ENCODE measurements around the gene TRAPPC12.
"Not testable (repeated sequence)": the region's sequence is repeated elsewhere in the genome, so short reads cannot be mapped to it uniquely, and the experiment has no call there.

Gene TRAPPC12

GRCh38 chr2:3493615-3494007 lies 114.1 kb downstream of the TRAPPC12 start:
- no peaks in the 10 kb centered on the region for H3K36me3 ChIP-seq (ENCODE audit: control insufficient read depth, insufficient read depth, low read length)
- DNase-seq (ENCODE audit: extremely low read depth, insufficient read length), result no peak
- TF ChIP-seq, protein P1, sequence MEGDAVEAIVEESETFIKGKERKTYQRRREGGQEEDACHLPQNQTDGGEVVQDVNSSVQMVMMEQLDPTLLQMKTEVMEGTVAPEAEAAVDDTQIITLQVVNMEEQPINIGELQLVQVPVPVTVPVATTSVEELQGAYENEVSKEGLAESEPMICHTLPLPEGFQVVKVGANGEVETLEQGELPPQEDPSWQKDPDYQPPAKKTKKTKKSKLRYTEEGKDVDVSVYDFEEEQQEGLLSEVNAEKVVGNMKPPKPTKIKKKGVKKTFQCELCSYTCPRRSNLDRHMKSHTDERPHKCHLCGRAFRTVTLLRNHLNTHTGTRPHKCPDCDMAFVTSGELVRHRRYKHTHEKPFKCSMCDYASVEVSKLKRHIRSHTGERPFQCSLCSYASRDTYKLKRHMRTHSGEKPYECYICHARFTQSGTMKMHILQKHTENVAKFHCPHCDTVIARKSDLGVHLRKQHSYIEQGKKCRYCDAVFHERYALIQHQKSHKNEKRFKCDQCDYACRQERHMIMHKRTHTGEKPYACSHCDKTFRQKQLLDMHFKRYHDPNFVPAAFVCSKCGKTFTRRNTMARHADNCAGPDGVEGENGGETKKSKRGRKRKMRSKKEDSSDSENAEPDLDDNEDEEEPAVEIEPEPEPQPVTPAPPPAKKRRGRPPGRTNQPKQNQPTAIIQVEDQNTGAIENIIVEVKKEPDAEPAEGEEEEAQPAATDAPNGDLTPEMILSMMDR (IDR thresholded peaks at IDR 0.05; ENCODE audit: insufficient read depth, low read length, poor library complexity, severe bottlenecking), result no peak
- no peaks in the 10 kb centered on the region for H3K27me3 ChIP-seq (replicated peaks; ENCODE audit: control insufficient read depth, insufficient read depth, low read length)
- H3K4me3 ChIP-seq (replicated peaks; ENCODE audit: low read depth, low read length), result no peak overlapping the region

DNA sequence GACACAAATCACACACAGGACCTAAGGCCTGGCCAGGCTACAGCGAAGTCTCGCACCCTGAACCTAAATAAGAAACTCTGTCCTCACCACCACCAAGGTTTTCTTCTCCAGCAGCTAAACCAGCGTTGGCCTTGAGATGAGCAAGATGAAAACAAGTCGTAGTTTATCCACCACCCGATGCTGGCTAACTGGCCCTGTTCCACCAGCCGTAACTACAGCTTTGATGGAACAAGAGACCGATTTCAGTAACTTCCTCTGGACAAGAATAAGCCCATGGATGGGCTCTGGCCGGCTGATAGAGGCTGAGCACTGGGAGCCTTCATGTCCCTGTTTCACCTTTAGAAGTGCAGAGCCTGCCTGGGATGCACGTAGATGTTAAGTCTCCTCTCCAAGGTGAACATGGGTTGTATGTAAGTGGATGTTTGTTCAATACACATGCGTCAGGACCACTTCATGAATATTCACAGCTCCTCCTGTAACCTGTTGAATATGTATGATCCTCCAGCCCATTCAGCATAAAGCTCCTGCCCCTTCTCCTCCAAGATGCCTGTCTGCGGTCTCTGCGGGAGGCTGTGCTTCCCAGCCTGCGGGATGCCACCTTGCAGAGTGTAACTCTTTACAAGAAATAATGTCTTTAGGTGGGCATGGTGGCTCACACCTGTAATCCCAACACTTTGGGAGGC lies 115.6 kb downstream of the TRAPPC12 start:
- DNase-seq (ENCODE audit: extremely low read depth, insufficient read length), result no peak

DNA sequence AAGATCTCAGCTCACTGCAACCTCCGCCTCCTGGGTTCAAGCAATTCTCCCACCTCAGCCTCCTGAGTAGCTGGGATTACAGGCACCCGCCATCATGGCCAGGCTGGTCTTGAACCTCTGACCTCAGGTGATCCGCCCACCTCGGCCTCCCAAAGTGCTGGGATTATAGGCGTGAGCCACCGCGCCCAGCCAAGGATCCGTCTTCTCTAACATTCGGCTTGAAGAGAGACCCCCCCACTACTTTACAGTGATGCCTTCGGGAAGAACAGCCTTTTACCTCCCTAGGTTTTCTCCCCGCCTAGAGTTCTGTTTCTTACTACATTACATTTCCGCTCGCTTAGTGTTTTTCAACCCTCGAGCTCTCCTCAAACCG lies 117.2 kb downstream of the TRAPPC12 start:
- not testable (repeated sequence) for H3K4me3 ChIP-seq (replicated peaks; ENCODE audit: low read depth, low read length); H3K36me3 ChIP-seq (ENCODE audit: control insufficient read depth, insufficient read depth, low read length); H3K27me3 ChIP-seq (replicated peaks; ENCODE audit: control insufficient read depth, insufficient read depth, low read length); DNase-seq (ENCODE audit: extremely low read depth, insufficient read length)

More for the DNA sequence above, 115.6 kb downstream of the TRAPPC12 start:
- TF ChIP-seq, protein P1 (IDR thresholded peaks at IDR 0.05; ENCODE audit: insufficient read depth, low read length, poor library complexity, severe bottlenecking), result no peak
- Histone ChIP-seq H3K27me3 (replicated peaks; ENCODE audit: control insufficient read depth, insufficient read depth, low read length) (no peaks in the 10 kb centered on the region), H3K4me3 (replicated peaks; ENCODE audit: low read depth, low read length) (no peak overlapping the region), H3K36me3 (ENCODE audit: control insufficient read depth, insufficient read depth, low read length) (no peaks in the 10 kb centered on the region; the same call in 1 of the 2 replicates)

- H3K36me3 ChIP-seq (ENCODE audit: control insufficient read depth, insufficient read depth, low read length), result peaks cover 7% of the 10 kb centered on the region
- TF ChIP-seq, protein P1 (IDR thresholded peaks at IDR 0.05; ENCODE audit: insufficient read depth, low read length, poor library complexity, severe bottlenecking), result no peak
Observed at GRCh38 chr2:3498783-3499394, 119.4 kb downstream of the TRAPPC12 start.

DNA sequence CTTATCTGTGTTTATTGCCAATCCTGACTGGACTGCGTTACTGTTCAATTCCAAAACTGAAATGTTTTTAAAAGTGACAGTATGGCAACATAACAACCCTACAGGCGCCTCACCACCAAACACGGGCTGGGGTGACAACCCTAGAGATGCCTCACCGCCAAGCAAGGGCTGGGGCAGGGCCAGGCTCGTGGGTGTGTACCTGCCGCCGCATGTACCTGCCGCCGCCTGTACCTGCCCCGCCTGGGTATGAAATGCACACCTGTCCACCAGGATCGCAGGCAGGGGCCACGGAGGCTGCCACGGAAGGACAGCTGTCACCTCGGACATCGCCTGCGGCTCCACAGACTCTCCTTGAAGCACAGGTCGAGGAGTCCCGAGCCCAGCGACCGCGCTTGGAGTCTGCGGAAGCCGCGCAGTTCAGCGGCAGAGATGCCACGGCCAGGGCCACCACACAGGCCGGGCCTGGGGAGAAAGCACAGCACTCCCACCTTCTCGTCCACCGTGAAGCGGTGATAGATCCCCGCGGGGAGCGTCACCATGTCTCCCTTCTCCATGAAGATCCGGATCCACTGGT lies 120.9 kb downstream of the TRAPPC12 start:
- DNase-seq (ENCODE audit: extremely low read depth, insufficient read length), result no peak
- peaks cover 7% of the 10 kb centered on the region for H3K36me3 ChIP-seq (ENCODE audit: control insufficient read depth, insufficient read depth, low read length)
- TF ChIP-seq, protein P1 (IDR thresholded peaks at IDR 0.05; ENCODE audit: insufficient read depth, low read length, poor library complexity, severe bottlenecking), result no peak

More at GRCh38 chr2:3498783-3499394, 119.4 kb downstream of the TRAPPC12 start:
- no peak for DNase-seq (ENCODE audit: extremely low read depth, insufficient read length)
- Histone ChIP-seq H3K27me3 (replicated peaks; ENCODE audit: control insufficient read depth, insufficient read depth, low read length) (no peaks in the 10 kb centered on the region), H3K4me3 (replicated peaks; ENCODE audit: low read depth, low read length) (no peak overlapping the region)

GRCh38 chr2:3503046-3503445 lies 123.6 kb downstream of the TRAPPC12 start:
- Histone ChIP-seq H3K4me3 (replicated peaks; ENCODE audit: low read depth, low read length) (no peak overlapping the region), H3K36me3 (ENCODE audit: control insufficient read depth, insufficient read depth, low read length) (peaks cover 7% of the 10 kb centered on the region), H3K27me3 (replicated peaks; ENCODE audit: control insufficient read depth, insufficient read depth, low read length) (no peaks in the 10 kb centered on the region)
- TF ChIP-seq, protein P1 (IDR thresholded peaks at IDR 0.05; ENCODE audit: insufficient read depth, low read length, poor library complexity, severe bottlenecking), result no peak
- DNase-seq (ENCODE audit: extremely low read depth, insufficient read length), result no peak

More for the DNA sequence above, 120.9 kb downstream of the TRAPPC12 start:
- Histone ChIP-seq H3K4me3 (replicated peaks; ENCODE audit: low read depth, low read length) (no peak overlapping the region), H3K27me3 (replicated peaks; ENCODE audit: control insufficient read depth, insufficient read depth, low read length) (no peaks in the 10 kb centered on the region)

Measured in GM06990 (cell line).